MCF 10A (cell line): ENCODE data around the gene RPTOR. TPM values are rescaled to one million over a fixed set of nuclear protein-coding genes. Genes with fewer than 3 reads are reported as not detected.

Source experiments
- BruUV-seq: library from RNA; stranded (reverse); fragments of 400-500 nt; replicated peaks from 2 replicates; lab custom pipeline; 2021; lab: Mats Ljungman, UMichigan
- CTCF ChIA-PET: fragments of 300-600 bp; sonication (Branson Sonifier 250); formaldehyde crosslinking; extraction: SDS; loops from one replicate; lab custom pipeline; 2021; ENCODE audit warnings: antibody characterized with exemption, inconsistent platforms; lab: Yijun Ruan, JAX
- POLR2A ChIA-PET: fragments of 300-600, 350-650 bp; sonication (Branson Sonifier 250); formaldehyde crosslinking; extraction: SDS; loops from one replicate; lab custom pipeline; 2020; ENCODE audit warnings: antibody characterized with exemption, inconsistent platforms; lab: Yijun Ruan, JAX
- DNase-seq: peaks from one replicate; pipeline ENCODE4 v3.0.0-alpha.2; 2018; ENCODE audit not compliant: unreplicated experiment
- H3K27ac Mint-ChIP-seq: one replicate; pipeline ENCODE4 v1.8.0; 2022; ENCODE audit warnings: mild to moderate bottlenecking, low read depth, mixed read lengths; ENCODE audit not compliant: unreplicated experiment
- H3K27me3 Mint-ChIP-seq: one replicate; pipeline ENCODE4 v1.8.0; 2022; ENCODE audit warnings: mixed read lengths; ENCODE audit not compliant: insufficient read depth, unreplicated experiment
- H3K36me3 Mint-ChIP-seq: one replicate; pipeline ENCODE4 v1.8.0; 2022; ENCODE audit warnings: mild to moderate bottlenecking, moderate library complexity, mixed read lengths; ENCODE audit not compliant: insufficient read depth, unreplicated experiment
- H3K4me1 Mint-ChIP-seq: one replicate; pipeline ENCODE4 v1.8.0; 2022; ENCODE audit warnings: mixed read lengths; ENCODE audit not compliant: insufficient read depth, unreplicated experiment
- H3K4me3 Mint-ChIP-seq: one replicate; pipeline ENCODE4 v1.8.0; 2022; ENCODE audit warnings: mild to moderate bottlenecking, moderate library complexity, mixed read lengths; ENCODE audit not compliant: unreplicated experiment
- H3K9me3 Mint-ChIP-seq: one replicate; pipeline ENCODE4 v1.8.0; 2022; ENCODE audit warnings: mixed read lengths; ENCODE audit not compliant: unreplicated experiment
- intact Hi-C: fragments of 100-400 bp; cut with micrococcal nuclease; formaldehyde crosslinking; loops from 2 replicates; pipeline ENCODE4 v1.14.1; 2022
- total RNA-seq: library from RNA; stranded (reverse); gene quantifications from 2 replicates; pipeline ENCODE4 v1.2.3, GENCODE V29; 2022
- TF ChIP-seq, protein P1 (sequence below): fragments of 200-600 bp; IDR thresholded peaks from one replicate; pipeline ENCODE4 v1.8.0; 2022; ENCODE audit warnings: antibody characterized with exemption, mild to moderate bottlenecking; ENCODE audit not compliant: unreplicated experiment

The RPTOR gene
- total RNA-seq, 1 experiment from 2014 or later = 41.3 TPM

DNA sequence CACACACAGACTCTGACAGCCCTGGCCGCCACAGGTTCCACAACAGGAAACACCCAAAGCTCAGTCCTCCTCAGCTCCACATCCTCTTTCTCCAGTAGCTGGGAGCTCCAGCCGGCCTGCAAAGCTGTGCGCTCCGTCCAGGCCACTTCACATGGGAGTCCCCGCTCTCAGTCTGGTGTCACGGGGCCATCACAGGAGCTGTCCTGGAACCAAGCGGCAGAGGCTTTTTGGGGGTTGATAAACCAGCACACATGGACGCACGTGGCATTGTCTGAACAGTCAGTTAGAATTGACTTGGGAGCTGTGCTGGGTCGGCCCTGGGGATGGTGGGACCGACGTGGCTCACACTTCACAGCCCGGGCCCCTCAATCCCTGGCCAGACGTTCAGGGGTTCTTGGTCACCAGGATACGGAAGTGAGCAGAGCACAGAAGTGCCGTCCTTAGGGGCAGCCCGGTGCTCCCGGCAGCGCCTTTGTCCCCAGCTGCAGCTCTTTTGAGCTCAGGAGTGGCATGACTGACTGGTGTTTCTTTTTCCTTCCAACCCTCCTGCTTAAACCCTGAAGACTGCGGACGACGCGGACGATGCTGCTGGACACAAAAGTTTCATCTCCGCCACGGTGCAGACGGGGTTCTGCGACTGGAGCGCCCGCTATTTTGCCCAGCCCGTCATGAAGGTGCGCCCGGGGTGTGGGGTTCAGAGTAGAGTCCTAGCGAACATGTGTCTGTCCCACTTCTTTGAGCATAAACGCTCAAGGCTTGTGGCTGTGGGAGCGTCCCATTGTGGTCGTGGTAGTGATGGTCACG lies 380.4 kb downstream of the RPTOR start:
- BruUV-seq = no TSS peak
- Mint-ChIP-seq H3K4me3 (no peak overlapping the region), H3K36me3 (peaks cover 52% of the 10 kb centered on the region), H3K9me3 (no peaks in the 10 kb centered on the region), H3K4me1 (no peaks in the 10 kb centered on the region), H3K27me3 (no peaks in the 10 kb centered on the region), H3K27ac (no peak overlapping the region)
- TF ChIP-seq, protein P1, sequence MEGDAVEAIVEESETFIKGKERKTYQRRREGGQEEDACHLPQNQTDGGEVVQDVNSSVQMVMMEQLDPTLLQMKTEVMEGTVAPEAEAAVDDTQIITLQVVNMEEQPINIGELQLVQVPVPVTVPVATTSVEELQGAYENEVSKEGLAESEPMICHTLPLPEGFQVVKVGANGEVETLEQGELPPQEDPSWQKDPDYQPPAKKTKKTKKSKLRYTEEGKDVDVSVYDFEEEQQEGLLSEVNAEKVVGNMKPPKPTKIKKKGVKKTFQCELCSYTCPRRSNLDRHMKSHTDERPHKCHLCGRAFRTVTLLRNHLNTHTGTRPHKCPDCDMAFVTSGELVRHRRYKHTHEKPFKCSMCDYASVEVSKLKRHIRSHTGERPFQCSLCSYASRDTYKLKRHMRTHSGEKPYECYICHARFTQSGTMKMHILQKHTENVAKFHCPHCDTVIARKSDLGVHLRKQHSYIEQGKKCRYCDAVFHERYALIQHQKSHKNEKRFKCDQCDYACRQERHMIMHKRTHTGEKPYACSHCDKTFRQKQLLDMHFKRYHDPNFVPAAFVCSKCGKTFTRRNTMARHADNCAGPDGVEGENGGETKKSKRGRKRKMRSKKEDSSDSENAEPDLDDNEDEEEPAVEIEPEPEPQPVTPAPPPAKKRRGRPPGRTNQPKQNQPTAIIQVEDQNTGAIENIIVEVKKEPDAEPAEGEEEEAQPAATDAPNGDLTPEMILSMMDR = no peak
- intact Hi-C loops = no loop called here
- POLR2A ChIA-PET = no interaction called here
- DNase-seq = no peak
- CTCF ChIA-PET = interaction anchor here (0.5 to 0.6 kb wide), 2 partner anchors 20 to 305 kb away, joined by 3 read pairs; no protein-coding TSS in a partner anchor

DNA sequence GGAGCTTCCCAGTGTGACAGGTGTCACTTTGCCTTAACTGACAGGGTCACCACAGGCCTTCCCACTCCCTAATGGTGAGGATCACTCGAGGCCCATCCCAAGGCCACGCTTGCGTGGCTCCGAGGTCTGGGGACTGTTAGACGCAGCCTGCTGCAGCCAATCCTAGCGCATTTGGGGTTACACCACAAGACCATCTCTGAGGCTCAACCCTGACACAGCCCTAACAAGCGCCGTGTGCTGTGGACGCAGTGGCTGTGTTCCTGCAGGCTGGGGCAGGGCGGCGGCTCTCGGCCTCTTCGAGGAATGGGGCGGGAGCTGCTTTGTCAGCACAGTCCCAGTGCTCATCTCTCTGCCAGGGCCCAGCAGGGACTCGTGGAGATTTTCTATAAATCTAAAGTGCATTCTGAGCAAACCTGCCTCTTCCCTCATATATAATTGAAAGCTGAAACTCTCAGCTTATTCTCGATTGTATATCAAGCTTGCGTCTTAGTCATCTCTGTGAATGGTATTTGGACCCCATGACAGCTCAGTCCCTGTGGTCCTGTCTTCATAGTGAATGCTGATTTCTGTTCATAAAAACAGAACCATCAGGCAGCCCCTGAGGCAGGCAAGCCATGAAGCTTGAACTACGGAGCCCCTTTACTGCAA lies 381.2 kb downstream of the RPTOR start:
- no peak for DNase-seq
- Mint-ChIP-seq H3K27ac (no peak overlapping the region), H3K27me3 (no peaks in the 10 kb centered on the region), H3K4me1 (no peaks in the 10 kb centered on the region), H3K36me3 (peaks cover 58% of the 10 kb centered on the region), H3K4me3 (no peak overlapping the region), H3K9me3 (no peaks in the 10 kb centered on the region)
- ChIA-PET POLR2A (no interaction called here), CTCF (no interaction called here)
- BruUV-seq = no TSS peak
- TF ChIP-seq, protein P1 = no peak
- intact Hi-C loops = no loop called here

DNA sequence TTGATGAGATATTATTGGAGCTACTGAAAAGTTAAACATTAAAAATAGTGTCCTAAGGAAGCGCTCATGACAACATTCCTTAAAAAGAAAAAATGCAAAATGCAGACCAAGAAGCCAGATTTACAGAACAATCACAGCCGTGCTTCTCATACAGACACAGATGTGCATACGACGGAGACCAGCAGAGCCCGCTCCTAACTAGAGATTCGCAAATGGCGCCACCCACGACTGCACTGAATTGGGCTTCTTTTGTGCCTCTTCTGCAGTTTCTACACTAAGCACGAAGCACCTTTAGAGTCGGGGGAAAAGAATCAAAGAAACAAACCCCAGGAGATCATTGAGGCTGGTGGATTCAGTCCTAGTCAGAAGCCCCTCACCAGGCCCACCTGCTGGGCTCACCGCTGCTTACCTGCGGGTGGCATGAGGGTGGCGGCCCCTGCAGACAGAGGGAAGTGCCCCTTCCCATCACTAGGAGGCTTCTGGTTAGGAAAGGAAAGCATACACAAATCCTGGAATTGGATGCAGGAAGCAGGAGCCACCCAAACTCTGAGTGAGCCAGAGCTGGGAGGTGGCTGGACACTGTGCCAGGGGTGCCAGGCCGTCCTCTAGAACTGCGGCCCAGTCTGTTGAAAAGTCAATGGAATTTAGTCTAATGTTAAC lies 382.1 kb downstream of the RPTOR start:
- no TSS peak for BruUV-seq
- no peak overlapping the region for H3K27ac Mint-ChIP-seq

More for the DNA sequence above, 382.1 kb downstream of the RPTOR start:
- POLR2A ChIA-PET = no interaction called here
- H3K4me3 Mint-ChIP-seq = no peak overlapping the region
- peaks cover 58% of the 10 kb centered on the region for H3K36me3 Mint-ChIP-seq
- CTCF ChIA-PET = no interaction called here
- TF ChIP-seq, protein P1 = no peak
- no peaks in the 10 kb centered on the region for H3K4me1 Mint-ChIP-seq
- intact Hi-C loops = no loop called here
- no peaks in the 10 kb centered on the region for H3K9me3 Mint-ChIP-seq
- no peaks in the 10 kb centered on the region for H3K27me3 Mint-ChIP-seq
- DNase-seq = no peak
